ENCODE results near the gene KRT31.

Gene KRT31

GRCh38 chr17:41394254-41394996 is 3.0 kb downstream of the KRT31 start:
- Histone ChIP-seq H3K4me1 (ENCODE audit: insufficient read depth, poor library complexity, severe bottlenecking) (peaks cover 8% of the 10 kb centered on the region), H3K36me3 (ENCODE audit: low read depth) (no peaks in the 10 kb centered on the region), H3K27ac (ENCODE audit: poor library complexity, severe bottlenecking) (peak overlapping the region; percentile 22), H3K9me3 (ENCODE audit: severe bottlenecking) (no peaks in the 10 kb centered on the region), H3K27me3 (ENCODE audit: insufficient read depth, poor library complexity, severe bottlenecking) (no peaks in the 10 kb centered on the region), H3K4me3 (ENCODE audit: severe bottlenecking) (no peak overlapping the region)
- peak; percentile 51; the same call in 2 of the 3 replicates for ATAC-seq (ENCODE audit: low read depth)
- DNase-seq (ENCODE audit: low spot score), result no peak
- no peak for TF ChIP-seq CTCF (IDR thresholded peaks at IDR 0.05; ENCODE audit: poor library complexity, severe bottlenecking)

- peaks cover 8% of the 10 kb centered on the region for H3K4me1 ChIP-seq (ENCODE audit: insufficient read depth, poor library complexity, severe bottlenecking)
- TF ChIP-seq CTCF (IDR thresholded peaks at IDR 0.05; ENCODE audit: poor library complexity, severe bottlenecking), result no peak
- no peaks in the 10 kb centered on the region for H3K9me3 ChIP-seq (ENCODE audit: severe bottlenecking)
Observed at GRCh38 chr17:41393826-41394225, 3.6 kb downstream of the KRT31 start.

GRCh38 chr17:41393294-41393693 is 4.1 kb downstream of the KRT31 start:
- ATAC-seq (ENCODE audit: low read depth), result no peak
- DNase-seq (ENCODE audit: low spot score), result no peak
- Histone ChIP-seq H3K4me1 (ENCODE audit: insufficient read depth, poor library complexity, severe bottlenecking) (peaks cover 8% of the 10 kb centered on the region), H3K27me3 (ENCODE audit: insufficient read depth, poor library complexity, severe bottlenecking) (no peaks in the 10 kb centered on the region), H3K9me3 (ENCODE audit: severe bottlenecking) (no peaks in the 10 kb centered on the region), H3K36me3 (ENCODE audit: low read depth) (no peaks in the 10 kb centered on the region), H3K4me3 (ENCODE audit: severe bottlenecking) (no peak overlapping the region), H3K27ac (ENCODE audit: poor library complexity, severe bottlenecking) (no peak overlapping the region)
- no peak for TF ChIP-seq CTCF (IDR thresholded peaks at IDR 0.05; ENCODE audit: poor library complexity, severe bottlenecking)

More at GRCh38 chr17:41393826-41394225, 3.6 kb downstream of the KRT31 start:
- Histone ChIP-seq H3K36me3 (ENCODE audit: low read depth) (no peaks in the 10 kb centered on the region), H3K27ac (ENCODE audit: poor library complexity, severe bottlenecking) (peak overlapping the region; percentile 22), H3K4me3 (ENCODE audit: severe bottlenecking) (no peak overlapping the region), H3K27me3 (ENCODE audit: insufficient read depth, poor library complexity, severe bottlenecking) (no peaks in the 10 kb centered on the region)
- no peak for ATAC-seq (ENCODE audit: low read depth)
- DNase-seq (ENCODE audit: low spot score), result no peak

- H3K27ac ChIP-seq (ENCODE audit: poor library complexity, severe bottlenecking), result no peak overlapping the region
- H3K36me3 ChIP-seq (ENCODE audit: low read depth), result no peaks in the 10 kb centered on the region
- ATAC-seq (ENCODE audit: low read depth) (no peak), DNase-seq (ENCODE audit: low spot score) (no peak)
- TF ChIP-seq CTCF (IDR thresholded peaks at IDR 0.05; ENCODE audit: poor library complexity, severe bottlenecking), result no peak
- no peak overlapping the region for H3K4me3 ChIP-seq (ENCODE audit: severe bottlenecking)
- H3K27me3 ChIP-seq (ENCODE audit: insufficient read depth, poor library complexity, severe bottlenecking), result no peaks in the 10 kb centered on the region
- peaks cover 8% of the 10 kb centered on the region for H3K4me1 ChIP-seq (ENCODE audit: insufficient read depth, poor library complexity, severe bottlenecking)
- no peaks in the 10 kb centered on the region for H3K9me3 ChIP-seq (ENCODE audit: severe bottlenecking)
Observed at GRCh38 chr17:41392278-41392677, 5.1 kb downstream of the KRT31 start.

GRCh38 chr17:41391535-41391934 is 5.9 kb downstream of the KRT31 start:
- no peak for TF ChIP-seq CTCF (IDR thresholded peaks at IDR 0.05; ENCODE audit: poor library complexity, severe bottlenecking)
- H3K27ac ChIP-seq (ENCODE audit: poor library complexity, severe bottlenecking), result no peak overlapping the region
- no peak for DNase-seq (ENCODE audit: low spot score)
- no peak overlapping the region for H3K4me3 ChIP-seq (ENCODE audit: severe bottlenecking)
- no peaks in the 10 kb centered on the region for H3K36me3 ChIP-seq (ENCODE audit: low read depth)
- ATAC-seq (ENCODE audit: low read depth), result no peak
- H3K27me3 ChIP-seq (ENCODE audit: insufficient read depth, poor library complexity, severe bottlenecking), result no peaks in the 10 kb centered on the region
- no peaks in the 10 kb centered on the region for H3K9me3 ChIP-seq (ENCODE audit: severe bottlenecking)
- H3K4me1 ChIP-seq (ENCODE audit: insufficient read depth, poor library complexity, severe bottlenecking), result peaks cover 8% of the 10 kb centered on the region

Measured in RWPE2 (cell line).